Pons (tissue), 1 donor: ENCODE results near the gene ZBTB20.
A peak's percentile ranks its signal among the peaks of the same experiment; 100 is the strongest.

Experiments
- DNase-seq: peaks from one replicate; pipeline ENCODE4 v3.0.0-alpha.2; 2016; ENCODE audit warnings: low spot score

ZBTB20 gene

GRCh38 chr3:114627770-114628169 lies 519.3 kb downstream of the ZBTB20 start:
- DNase-seq: no peak

GRCh38 chr3:114626751-114627150 lies 520.3 kb downstream of the ZBTB20 start:
- no peak for DNase-seq

- peak; percentile 97 for DNase-seq
Observed at GRCh38 chr3:114624571-114625181, 522.4 kb downstream of the ZBTB20 start.

GRCh38 chr3:114624047-114624445 lies 523.0 kb downstream of the ZBTB20 start:
- peak; percentile 81 for DNase-seq

GRCh38 chr3:114623420-114624046 lies 523.6 kb downstream of the ZBTB20 start:
- peak; percentile 14 for DNase-seq

- no peak for DNase-seq
Observed at GRCh38 chr3:114622001-114622400, 525.1 kb downstream of the ZBTB20 start.

GRCh38 chr3:114619771-114620170 lies 527.3 kb downstream of the ZBTB20 start:
- DNase-seq: no peak

- no peak for DNase-seq
Observed at GRCh38 chr3:114615523-114616085, 531.5 kb downstream of the ZBTB20 start.

GRCh38 chr3:114609973-114610630 lies 537.0 kb downstream of the ZBTB20 start:
- DNase-seq: no peak

- DNase-seq: no peak
Observed at GRCh38 chr3:114608293-114608692, 538.8 kb downstream of the ZBTB20 start.

GRCh38 chr3:114606336-114606735 lies 540.8 kb downstream of the ZBTB20 start:
- DNase-seq: no peak

- no peak for DNase-seq
Observed at GRCh38 chr3:114600571-114600970, 546.5 kb downstream of the ZBTB20 start.

GRCh38 chr3:114597871-114598270 lies 549.2 kb downstream of the ZBTB20 start:
- DNase-seq: peak; percentile 42

GRCh38 chr3:114597012-114597411 lies 550.1 kb downstream of the ZBTB20 start:
- no peak for DNase-seq

- DNase-seq: no peak
Observed at GRCh38 chr3:114596147-114596546, 550.9 kb downstream of the ZBTB20 start.

- DNase-seq: no peak
Observed at GRCh38 chr3:114595522-114596028, 551.5 kb downstream of the ZBTB20 start.

- DNase-seq: no peak
Observed at GRCh38 chr3:114590309-114591047, 556.6 kb downstream of the ZBTB20 start.

GRCh38 chr3:114587986-114588385 lies 559.1 kb downstream of the ZBTB20 start:
- DNase-seq: no peak

GRCh38 chr3:114586119-114586518 lies 561.0 kb downstream of the ZBTB20 start:
- DNase-seq: no peak

- no peak for DNase-seq
Observed at GRCh38 chr3:114585687-114586086, 561.4 kb downstream of the ZBTB20 start.

- DNase-seq: no peak
Observed at GRCh38 chr3:114584734-114585371, 562.2 kb downstream of the ZBTB20 start.

GRCh38 chr3:114582929-114583328 lies 564.2 kb downstream of the ZBTB20 start:
- no peak for DNase-seq
